ENCODE results near the gene SCN4B.

GRCh38 chr11:118115048-118115447 is 37.6 kb downstream of the SCN4B start:
- TF ChIP-seq CTCF (IDR thresholded peaks at IDR 0.05) (no peak), POLR2A (IDR thresholded peaks at IDR 0.05) (no peak)

All from Peyer's patch (tissue), 4 donors.